Mesenchymal stem cell (in vitro differentiated cells and primary cell): ENCODE data around the gene RUBCN.

Experiments
- DNase-seq: peaks from one replicate; pipeline ENCODE4 v3.0.0-alpha.2; 2013
- H2AFZ ChIP-seq: one replicate; pipeline ENCODE4 v1.6.1; 2013; ENCODE audit warnings: low read depth, mild to moderate bottlenecking, control low read depth, inconsistent platforms, low read length, moderate library complexity
- H2AK5ac ChIP-seq: 2 replicates; pipeline ENCODE4 v1.6.1; 2013; ENCODE audit warnings: low read length, moderate library complexity, mild to moderate bottlenecking, inconsistent platforms; ENCODE audit not compliant: severe bottlenecking
- H2BK120ac ChIP-seq: one replicate; pipeline ENCODE4 v1.6.1; 2013; ENCODE audit warnings: low read depth, mild to moderate bottlenecking, inconsistent platforms, low read length, moderate library complexity
- H2BK12ac ChIP-seq, 2 experiments: one replicate each; pipeline ENCODE4 v1.6.1; 2013; ENCODE audit warnings: inconsistent platforms in 2 of 2, low read length in 2 of 2, mild to moderate bottlenecking in 2 of 2, moderate library complexity in 2 of 2, control low read depth in 1 of 2
- H2BK15ac ChIP-seq: one replicate; pipeline ENCODE4 v1.6.1; 2013; ENCODE audit warnings: mild to moderate bottlenecking, low read depth, inconsistent platforms; ENCODE audit not compliant: poor library complexity, severe bottlenecking
- H2BK5ac ChIP-seq: 2 replicates; pipeline ENCODE4 v1.6.1; 2013; ENCODE audit warnings: low read depth, mild to moderate bottlenecking, low read length, control low read depth, inconsistent platforms; ENCODE audit not compliant: poor library complexity, severe bottlenecking
- H3K14ac ChIP-seq, 2 experiments: one replicate each; pipeline ENCODE4 v1.6.1; 2013; ENCODE audit warnings: inconsistent platforms in 2 of 2, low read length in 2 of 2, control low read depth in 1 of 2, mild to moderate bottlenecking in 1 of 2, moderate library complexity in 1 of 2
- H3K18ac ChIP-seq, 2 experiments: one replicate each; pipeline ENCODE4 v1.6.1; 2013; ENCODE audit warnings: inconsistent platforms in 2 of 2, low read length in 2 of 2, control low read depth in 1 of 2, low read depth in 1 of 2, mild to moderate bottlenecking in 1 of 2
- H3K23ac ChIP-seq, 2 experiments: one replicate each; pipeline ENCODE4 v1.6.1; 2013; ENCODE audit warnings: inconsistent platforms in 2 of 2, low read length in 2 of 2, mild to moderate bottlenecking in 2 of 2, moderate library complexity in 2 of 2, control low read depth in 1 of 2
- H3K27ac ChIP-seq: 2 replicates; pipeline ENCODE4 v1.5.1; 2013; ENCODE audit warnings: mild to moderate bottlenecking, moderate library complexity, low read length, control low read depth, inconsistent platforms; ENCODE audit not compliant: poor library complexity, severe bottlenecking
- H3K27me3 ChIP-seq, 2 experiments: 2 replicates each; pipeline versions ENCODE4 v1.6.1 to v1.7.0; 2013; ENCODE audit warnings: low read length in 2 of 2, mild to moderate bottlenecking in 2 of 2, moderate library complexity in 2 of 2, control low read depth in 1 of 2, inconsistent platforms in 1 of 2; ENCODE audit not compliant: control insufficient read depth in 1 of 2, insufficient read depth in 1 of 2
- H3K36me3 ChIP-seq, 2 experiments: 2 replicates each; pipeline versions ENCODE4 v1.6.1 to v1.7.0; 2013; ENCODE audit warnings: low read length in 2 of 2, control low read depth in 1 of 2, inconsistent platforms in 1 of 2, low read depth in 1 of 2, mild to moderate bottlenecking in 1 of 2; ENCODE audit not compliant: insufficient read depth in 2 of 2, control insufficient read depth in 1 of 2
- H3K4ac ChIP-seq, 2 experiments: one replicate each; pipeline ENCODE4 v1.6.1; 2013; ENCODE audit warnings: inconsistent platforms in 2 of 2, low read length in 2 of 2, mild to moderate bottlenecking in 2 of 2, moderate library complexity in 2 of 2, control low read depth in 1 of 2, low read depth in 1 of 2
- H3K4me1 ChIP-seq: 2 replicates; pipeline ENCODE4 v1.6.1; 2013; ENCODE audit warnings: low read depth, low read length, control low read depth; ENCODE audit not compliant: control insufficient read depth, insufficient read depth
- H3K4me2 ChIP-seq: 2 replicates; pipeline ENCODE4 v1.6.1; 2013; ENCODE audit warnings: low read length, mild to moderate bottlenecking, inconsistent platforms; ENCODE audit not compliant: poor library complexity, severe bottlenecking
- H3K4me3 ChIP-seq, 2 experiments: 2 replicates each; pipeline versions ENCODE4 v1.5.1 to v1.7.0; 2013; ENCODE audit warnings: low read length in 2 of 2, mild to moderate bottlenecking in 2 of 2, control low read depth in 1 of 2, low read depth in 1 of 2; ENCODE audit not compliant: insufficient read depth in 1 of 2
- H3K79me1 ChIP-seq: replicated peaks from 2 replicates; pipeline ENCODE4 v1.6.1; 2013; ENCODE audit warnings: mild to moderate bottlenecking, control low read depth, low read length, inconsistent platforms; ENCODE audit not compliant: poor library complexity, severe bottlenecking
- H3K9ac ChIP-seq: 2 replicates; pipeline ENCODE4 v1.7.0; 2013; ENCODE audit warnings: mild to moderate bottlenecking, low read length, moderate library complexity
- H3K9me3 ChIP-seq: 2 replicates; pipeline ENCODE4 v1.7.0; 2013; ENCODE audit warnings: mild to moderate bottlenecking, low read length; ENCODE audit not compliant: control insufficient read depth
- H4K8ac ChIP-seq: one replicate; pipeline ENCODE4 v1.6.1; 2013; ENCODE audit warnings: inconsistent platforms, mild to moderate bottlenecking, low read length, moderate library complexity
- H4K91ac ChIP-seq: one replicate; pipeline ENCODE4 v1.6.1; 2013; ENCODE audit warnings: mild to moderate bottlenecking, low read length, inconsistent platforms
- WGBS: methylation state at CpG from one replicate; pipeline ENCODE4 v1.1.7; 2013; ENCODE audit warnings: mixed read lengths; 5-methylcytosine and 5-hydroxymethylcytosine counted together

The RUBCN gene

DNA sequence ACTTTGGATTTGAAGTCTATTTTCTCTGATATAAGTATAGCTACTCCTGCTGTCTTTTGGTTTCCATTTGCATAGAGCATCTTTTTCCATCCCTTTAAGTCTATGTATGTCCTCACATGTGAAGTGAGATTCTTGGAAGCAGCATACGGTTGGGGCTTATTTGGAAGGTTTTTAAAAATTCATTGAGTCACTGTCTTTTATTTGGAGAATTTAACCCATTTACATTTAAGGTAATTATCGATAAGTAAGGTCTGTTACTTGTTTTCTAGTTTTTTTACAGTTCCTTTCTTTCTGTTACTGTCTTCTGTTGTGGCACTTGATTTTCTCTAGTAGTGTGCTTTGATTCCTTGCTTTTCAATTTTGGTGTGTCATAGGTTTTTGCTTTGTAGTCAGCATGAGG lies 14.0 kb downstream of the RUBCN start:
- no peak overlapping the region for H4K91ac ChIP-seq
- H3K9me3 ChIP-seq: peaks cover 11% of the 10 kb centered on the region
- no peak overlapping the region for H2BK12ac ChIP-seq
- H2AK5ac ChIP-seq: no peak overlapping the region
- H3K4me1 ChIP-seq: peaks cover 3% of the 10 kb centered on the region
- no peak overlapping the region for H3K27ac ChIP-seq
- H2BK5ac ChIP-seq: no peak overlapping the region
- no peak overlapping the region for H3K4ac ChIP-seq
- no peak overlapping the region for H2AFZ ChIP-seq
- H3K18ac ChIP-seq: no peak overlapping the region
- H3K79me1 ChIP-seq: peaks cover 22% of the 10 kb centered on the region
- H3K36me3 ChIP-seq: peaks cover 0 to 11% of the 10 kb centered on the region in 2 experiments
- no peak overlapping the region for H4K8ac ChIP-seq
- H3K9ac ChIP-seq: no peak overlapping the region
- DNase-seq: no peak
- no peak overlapping the region for H2BK120ac ChIP-seq
- no peaks in the 10 kb centered on the region for H3K27me3 ChIP-seq
- H2BK15ac ChIP-seq: no peak overlapping the region
- H3K23ac ChIP-seq: no peak overlapping the region
- H3K4me2 ChIP-seq: no peak overlapping the region
- no CpG with 5 or more reads among the region's 2 CpGs for WGBS
- H3K4me3 ChIP-seq: no peak overlapping the region
- H3K14ac ChIP-seq: no peak overlapping the region

DNA sequence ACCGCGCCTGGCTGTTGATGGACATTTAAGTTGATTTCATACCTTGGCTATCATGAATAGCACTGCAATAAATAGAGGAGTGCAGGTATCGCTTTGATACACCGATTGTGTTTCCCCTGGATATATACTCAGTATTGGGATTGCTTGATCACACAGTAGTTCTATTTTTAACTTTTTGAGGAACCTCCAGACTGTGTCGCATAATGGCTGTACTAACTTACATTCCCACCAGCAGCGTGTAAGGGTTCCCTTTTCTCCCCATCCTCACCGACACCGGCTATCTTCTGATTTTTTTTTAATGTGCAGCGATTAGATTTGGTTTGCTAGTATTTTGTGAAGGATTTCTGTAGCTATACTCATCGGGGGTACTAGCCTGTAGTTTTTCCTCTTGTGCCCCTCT lies 16.0 kb downstream of the RUBCN start:
- Histone ChIP-seq H3K4me1 (peaks cover 3% of the 10 kb centered on the region), H4K8ac (no peak overlapping the region), H3K36me3 (peaks cover 2 to 20% of the 10 kb centered on the region in 2 experiments), H2BK5ac (no peak overlapping the region), H2AK5ac (no peak overlapping the region), H3K18ac (no peak overlapping the region), H2BK12ac (no peak overlapping the region), H3K9me3 (peaks cover 11% of the 10 kb centered on the region), H2BK15ac (no peak overlapping the region), H2AFZ (no peak overlapping the region), H3K27ac (no peak overlapping the region), H3K79me1 (peaks cover 21% of the 10 kb centered on the region), H2BK120ac (no peak overlapping the region), H3K14ac (no peak overlapping the region), H3K9ac (no peak overlapping the region), H3K27me3 (no peaks in the 10 kb centered on the region), H3K4me2 (no peak overlapping the region), H3K23ac (no peak overlapping the region), H4K91ac (no peak overlapping the region), H3K4me3 (no peak overlapping the region), H3K4ac (no peak overlapping the region)
- over 99% methylated on average over 10 of the region's 10 CpGs for WGBS
- DNase-seq: no peak

DNA sequence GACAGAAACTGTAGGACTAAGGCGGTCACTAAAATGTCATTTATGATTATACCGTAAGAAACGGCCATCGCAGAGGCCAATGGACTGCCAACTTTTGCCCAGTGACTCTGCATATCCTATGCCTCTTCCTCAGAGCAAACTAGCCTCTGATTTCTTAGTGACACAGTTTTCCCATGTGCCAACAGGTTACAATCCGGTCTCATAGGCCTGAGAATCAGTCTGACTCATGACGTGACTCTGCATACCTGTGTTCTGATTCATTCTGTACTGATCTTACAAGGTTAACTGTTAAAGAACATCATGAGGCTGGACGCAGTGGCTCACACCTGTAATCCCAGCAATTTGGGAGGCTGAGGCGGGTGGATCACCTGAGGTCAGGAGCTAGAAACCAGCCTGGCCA lies 17.8 kb downstream of the RUBCN start:
- no peaks in the 10 kb centered on the region for H3K27me3 ChIP-seq
- no peak overlapping the region for H2BK12ac ChIP-seq
- no peak overlapping the region for H2BK120ac ChIP-seq
- no peak overlapping the region for H3K4ac ChIP-seq
- no peak overlapping the region for H3K23ac ChIP-seq
- H3K4me1 ChIP-seq: peaks cover 4% of the 10 kb centered on the region
- no peak overlapping the region for H3K4me3 ChIP-seq
- H3K4me2 ChIP-seq: no peak overlapping the region
- peak; percentile 86 for DNase-seq
- WGBS: 71% methylated on average over 8 of the region's 8 CpGs
- H2BK5ac ChIP-seq: no peak overlapping the region
- no peak overlapping the region for H4K91ac ChIP-seq
- no peak overlapping the region for H2AK5ac ChIP-seq
- no peak overlapping the region for H4K8ac ChIP-seq
- no peak overlapping the region for H3K14ac ChIP-seq
- peaks cover 20% of the 10 kb centered on the region for H3K79me1 ChIP-seq
- peak overlapping the region; percentile 54 for H3K27ac ChIP-seq
- no peak overlapping the region for H3K9ac ChIP-seq
- H3K9me3 ChIP-seq: peaks cover 11% of the 10 kb centered on the region
- H3K36me3 ChIP-seq: peaks cover 2 to 27% of the 10 kb centered on the region in 2 experiments
- H3K18ac ChIP-seq: no peak overlapping the region
- no peak overlapping the region for H2AFZ ChIP-seq
- no peak overlapping the region for H2BK15ac ChIP-seq

GRCh38 chr3:197714251-197714650 lies 22.5 kb downstream of the RUBCN start:
- Histone ChIP-seq H3K9me3 (no peaks in the 10 kb centered on the region), H2BK12ac (peak overlapping the region in 1 of 2 experiments; percentile 4), H4K8ac (no peak overlapping the region), H3K36me3 (peaks cover 2 to 16% of the 10 kb centered on the region in 2 experiments), H2BK120ac (no peak overlapping the region), H4K91ac (no peak overlapping the region), H2AFZ (no peak overlapping the region), H3K4me2 (no peak overlapping the region), H2BK5ac (no peak overlapping the region), H3K4me3 (no peak overlapping the region), H3K27ac (peak overlapping the region; percentile 15), H3K27me3 (no peaks in the 10 kb centered on the region), H3K79me1 (peaks cover 14% of the 10 kb centered on the region), H2BK15ac (no peak overlapping the region), H3K23ac (no peak overlapping the region), H3K14ac (no peak overlapping the region), H3K4me1 (peaks cover 6% of the 10 kb centered on the region), H3K4ac (no peak overlapping the region), H2AK5ac (peak overlapping the region; percentile 61), H3K9ac (no peak overlapping the region), H3K18ac (no peak overlapping the region)
- DNase-seq: no peak
- WGBS: 100% methylated on average over 1 of the region's 4 CpGs
